IMR-90 (cell line): ENCODE data around the gene SLC7A9.

ENCODE experiments used
- CTCF ChIP-seq: conservative IDR thresholded peaks from 2 replicates; pipeline ENCODE4 v1.5.1; 2012; ENCODE audit warnings: mild to moderate bottlenecking, low read depth, low read length, improper control_type of control experiment
- POLR2A ChIP-seq: IDR thresholded peaks from 2 replicates; pipeline ENCODE4 v1.6.1; 2012; ENCODE audit warnings: mild to moderate bottlenecking, low read depth, low read length
- RFX5 ChIP-seq: IDR thresholded peaks from 2 replicates; pipeline ENCODE4 v1.8.0; 2012; ENCODE audit warnings: low read depth, mild to moderate bottlenecking, low read length, moderate library complexity
- SMC3 ChIP-seq: fragments of 150-350 bp; IDR thresholded peaks from 2 replicates; pipeline ENCODE4 v1.6.1; 2016; ENCODE audit warnings: low read depth, mild to moderate bottlenecking, antibody characterized with exemption, low read length, moderate library complexity

GRCh38 chr19:32828643-32829344 lies 40.8 kb downstream of the SLC7A9 start:
- no peak for TF ChIP-seq CTCF
- no peak for TF ChIP-seq SMC3
- no peak for TF ChIP-seq RFX5
- TF ChIP-seq POLR2A: no peak
